Upper lobe of left lung (tissue), 4 donors: Measurements from ENCODE around the gene SLC22A12.

Experiments
- EP300 ChIP-seq, 4 donors: sonication (generic); formaldehyde crosslinking; IDR thresholded peaks; one replicate each; pipeline ENCODE4 v1.5.1; 2017; ENCODE audit warnings: antibody characterized with exemption in 4 of 4, control low read depth in 2 of 4
- POLR2A ChIP-seq, 4 donors: fragments of 450-650 bp; IDR thresholded peaks; one replicate each; pipeline ENCODE4 v1.5.1; 2016 to 2017; ENCODE audit warnings: antibody characterized with exemption in 4 of 4, mild to moderate bottlenecking in 2 of 4
- POLR2AphosphoS5 ChIP-seq, 2 donors: sonication (generic); formaldehyde crosslinking; IDR thresholded peaks; one replicate each; pipeline ENCODE4 v1.5.1; 2017; ENCODE audit warnings: antibody characterized with exemption in 2 of 2
- TF ChIP-seq, protein P1 (sequence below), 6 experiments: fragments of 450-650 bp in 4 of 6; fragments of 200-600 bp in 2 of 6; sonication (generic) in 2 of 6; IDR thresholded peaks; one replicate each; pipeline ENCODE4 v1.5.1; 2016 to 2019; ENCODE audit warnings: antibody characterized with exemption in 6 of 6

DNA sequence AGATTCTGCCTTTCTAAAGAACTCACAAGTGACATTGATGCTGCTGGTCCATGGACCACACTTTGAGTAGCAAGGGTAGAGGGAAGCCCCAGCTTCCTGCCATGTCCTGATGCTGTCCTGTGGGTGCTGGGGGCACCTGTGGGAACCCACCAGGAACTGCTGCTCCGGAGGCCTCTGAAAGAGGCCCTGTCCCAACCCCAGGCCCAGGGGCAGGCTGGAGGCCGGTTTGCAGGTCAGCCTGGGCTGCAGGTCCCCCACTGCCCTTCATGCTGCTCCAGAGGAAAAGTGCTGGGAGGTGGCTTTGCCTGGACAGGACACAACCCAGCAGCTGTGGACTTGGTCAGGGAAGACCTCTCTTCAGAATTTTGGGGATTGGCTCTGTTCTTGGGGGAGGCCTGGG lies 44.8 kb upstream of the SLC22A12 start:
- TF ChIP-seq POLR2A (IDR thresholded peaks at IDR 0.05) (no peak), EP300 (IDR thresholded peaks at IDR 0.05) (no peak), POLR2AphosphoS5 (IDR thresholded peaks at IDR 0.05) (no peak)
- TF ChIP-seq, protein P1, sequence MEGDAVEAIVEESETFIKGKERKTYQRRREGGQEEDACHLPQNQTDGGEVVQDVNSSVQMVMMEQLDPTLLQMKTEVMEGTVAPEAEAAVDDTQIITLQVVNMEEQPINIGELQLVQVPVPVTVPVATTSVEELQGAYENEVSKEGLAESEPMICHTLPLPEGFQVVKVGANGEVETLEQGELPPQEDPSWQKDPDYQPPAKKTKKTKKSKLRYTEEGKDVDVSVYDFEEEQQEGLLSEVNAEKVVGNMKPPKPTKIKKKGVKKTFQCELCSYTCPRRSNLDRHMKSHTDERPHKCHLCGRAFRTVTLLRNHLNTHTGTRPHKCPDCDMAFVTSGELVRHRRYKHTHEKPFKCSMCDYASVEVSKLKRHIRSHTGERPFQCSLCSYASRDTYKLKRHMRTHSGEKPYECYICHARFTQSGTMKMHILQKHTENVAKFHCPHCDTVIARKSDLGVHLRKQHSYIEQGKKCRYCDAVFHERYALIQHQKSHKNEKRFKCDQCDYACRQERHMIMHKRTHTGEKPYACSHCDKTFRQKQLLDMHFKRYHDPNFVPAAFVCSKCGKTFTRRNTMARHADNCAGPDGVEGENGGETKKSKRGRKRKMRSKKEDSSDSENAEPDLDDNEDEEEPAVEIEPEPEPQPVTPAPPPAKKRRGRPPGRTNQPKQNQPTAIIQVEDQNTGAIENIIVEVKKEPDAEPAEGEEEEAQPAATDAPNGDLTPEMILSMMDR (IDR thresholded peaks at IDR 0.05): no peak
